ACC112 (cell line): ENCODE data around the gene GXYLT1.
"Not testable (repeated sequence)": the region's sequence is repeated elsewhere in the genome, so short reads cannot be mapped to it uniquely, and the experiment has no call there.

Source experiments
- H2AFZ ChIP-seq: fragments of 200-600 bp; sonication (generic); one replicate; pipeline ENCODE4 v1.6.0; 2017; ENCODE audit warnings: antibody characterized with exemption, low read length; ENCODE audit not compliant: unreplicated experiment
- H3K27ac ChIP-seq: fragments of 200-600 bp; sonication (generic); 2 replicates; pipeline ENCODE4 v1.5.1; 2014; ENCODE audit warnings: low read depth, mild to moderate bottlenecking, antibody characterized with exemption, low read length, moderate library complexity
- H3K27me3 ChIP-seq: fragments of 200-600 bp; sonication (generic); 2 replicates; pipeline ENCODE4 v1.6.1; 2014; ENCODE audit warnings: mild to moderate bottlenecking, antibody characterized with exemption, low read length, moderate library complexity, mixed read lengths; ENCODE audit not compliant: insufficient read depth
- H3K36me3 ChIP-seq: fragments of 200-600 bp; sonication (generic); 2 replicates; pipeline ENCODE4 v1.6.1; 2016; ENCODE audit warnings: mild to moderate bottlenecking, antibody characterized with exemption, low read length, moderate library complexity, mixed read lengths; ENCODE audit not compliant: insufficient read depth
- H3K4me1 ChIP-seq: fragments of 200-600 bp; sonication (generic); one replicate; pipeline ENCODE4 v1.6.1; 2016; ENCODE audit warnings: low read length, mixed read lengths; ENCODE audit not compliant: insufficient read depth, unreplicated experiment, control insufficient read depth
- H3K4me3 ChIP-seq: fragments of 200-600 bp; sonication (generic); 2 replicates; pipeline ENCODE4 v1.5.1; 2014; ENCODE audit warnings: mild to moderate bottlenecking, low read depth, low read length
- H3K79me2 ChIP-seq: fragments of 200-600 bp; sonication (generic); one replicate; pipeline ENCODE4 v1.6.0; 2016; ENCODE audit warnings: low read length; ENCODE audit not compliant: control insufficient read depth, unreplicated experiment, insufficient read depth

The GXYLT1 gene

GRCh38 chr12:42056130-42056529, 88.5 kb downstream of the GXYLT1 start:
- Histone ChIP-seq H3K4me1 (no peaks in the 10 kb centered on the region), H3K4me3 (no peak overlapping the region), H2AFZ (no peak overlapping the region)

GRCh38 chr12:42053456-42053855, 91.2 kb downstream of the GXYLT1 start:
- Histone ChIP-seq H3K27me3 (peaks cover 32% of the 10 kb centered on the region), H3K36me3 (no peaks in the 10 kb centered on the region), H2AFZ (no peak overlapping the region), H3K4me1 (no peaks in the 10 kb centered on the region), H3K27ac (no peak overlapping the region), H3K79me2 (no peaks in the 10 kb centered on the region), H3K4me3 (no peak overlapping the region)

More at GRCh38 chr12:42056130-42056529, 88.5 kb downstream of the GXYLT1 start:
- H3K36me3 ChIP-seq, result no peaks in the 10 kb centered on the region
- peaks cover 31% of the 10 kb centered on the region for H3K27me3 ChIP-seq
- H3K79me2 ChIP-seq, result no peaks in the 10 kb centered on the region
- H3K27ac ChIP-seq, result no peak overlapping the region

- H3K4me3 ChIP-seq, H3K27ac ChIP-seq, H3K4me1 ChIP-seq, H3K36me3 ChIP-seq, H3K79me2 ChIP-seq, H2AFZ ChIP-seq: not testable (repeated sequence)
- H3K27me3 ChIP-seq, result peaks cover 18% of the 10 kb centered on the region
These were observed 95.7 kb downstream of the GXYLT1 start for GRCh38 chr12:42048980-42049379.

GRCh38 chr12:42039577-42039976, 105.1 kb downstream of the GXYLT1 start:
- Histone ChIP-seq H3K27me3 (peaks cover 7% of the 10 kb centered on the region; the same call in 1 of the 2 replicates), H3K27ac (no peak overlapping the region), H2AFZ (no peak overlapping the region), H3K4me3 (no peak overlapping the region), H3K36me3 (no peaks in the 10 kb centered on the region), H3K4me1 (no peaks in the 10 kb centered on the region), H3K79me2 (no peaks in the 10 kb centered on the region)

- H3K4me3 ChIP-seq, result no peak overlapping the region
- H3K36me3 ChIP-seq, result no peaks in the 10 kb centered on the region
- no peaks in the 10 kb centered on the region for H3K4me1 ChIP-seq
- no peaks in the 10 kb centered on the region for H3K79me2 ChIP-seq
- no peak overlapping the region for H2AFZ ChIP-seq
- no peak overlapping the region for H3K27ac ChIP-seq
- H3K27me3 ChIP-seq, result peaks cover 8% of the 10 kb centered on the region; the same call in 1 of the 2 replicates
These were observed 105.5 kb downstream of the GXYLT1 start for GRCh38 chr12:42039176-42039575.

GRCh38 chr12:42031847-42032564, 112.7 kb downstream of the GXYLT1 start:
- H2AFZ ChIP-seq, result no peak overlapping the region
- H3K27me3 ChIP-seq, result peaks cover 25% of the 10 kb centered on the region
- no peaks in the 10 kb centered on the region for H3K4me1 ChIP-seq
- no peak overlapping the region for H3K4me3 ChIP-seq
- H3K27ac ChIP-seq, result no peak overlapping the region
- H3K36me3 ChIP-seq, result no peaks in the 10 kb centered on the region
- H3K79me2 ChIP-seq, result no peaks in the 10 kb centered on the region
